Measurements from ENCODE around the gene INPP4A.

- TF ChIP-seq ZNF146 (CRISPR knock-in tag; IDR thresholded peaks at IDR 0.05; ENCODE audit: unreplicated experiment) = no peak
- no peak for TF ChIP-seq SMARCA4 (IDR thresholded peaks at IDR 0.05)
- TF ChIP-seq POLR2A (conservative IDR thresholded peaks at IDR 0.05) = no peak
- no peak for TF ChIP-seq CCAR2 (IDR thresholded peaks at IDR 0.05; ENCODE audit: low read depth, low read length)
- TF ChIP-seq PRPF4 (IDR thresholded peaks at IDR 0.05; ENCODE audit: insufficient read depth, low read depth, low read length, poor library complexity, severe bottlenecking) = no peak
- TF ChIP-seq FOXK1 (CRISPR knock-in tag; IDR thresholded peaks at IDR 0.05; ENCODE audit: borderline replicate concordance) = no peak
- no peak for TF ChIP-seq CEBPG (CRISPR knock-in tag; IDR thresholded peaks at IDR 0.05)
- no peak for TF ChIP-seq CEBPG (tag; conservative IDR thresholded peaks at IDR 0.05 in 1 of 2, IDR thresholded peaks at IDR 0.05 in 1 of 2)
- TF ChIP-seq MAFG (tag; conservative IDR thresholded peaks at IDR 0.05) = no peak
- no peak for TF ChIP-seq CREB5 (CRISPR knock-in tag; IDR thresholded peaks at IDR 0.05)
- no peak for TF ChIP-seq MAX (CRISPR knock-in tag; IDR thresholded peaks at IDR 0.05)
Observed at GRCh38 chr2:98480598-98480997, 35.9 kb downstream of the INPP4A start.
